Ramos (cell line): ENCODE data around the gene IFI16.

ENCODE experiments used
- in situ Hi-C: fragments of 300-500 bp; cut with MboI; formaldehyde crosslinking; loops from one replicate; pipeline ENCODE4 v1.14.3; 2022; ENCODE audit warnings: low sequenced_read_pairs; ENCODE audit not compliant: unreplicated experiment

Gene IFI16

DNA sequence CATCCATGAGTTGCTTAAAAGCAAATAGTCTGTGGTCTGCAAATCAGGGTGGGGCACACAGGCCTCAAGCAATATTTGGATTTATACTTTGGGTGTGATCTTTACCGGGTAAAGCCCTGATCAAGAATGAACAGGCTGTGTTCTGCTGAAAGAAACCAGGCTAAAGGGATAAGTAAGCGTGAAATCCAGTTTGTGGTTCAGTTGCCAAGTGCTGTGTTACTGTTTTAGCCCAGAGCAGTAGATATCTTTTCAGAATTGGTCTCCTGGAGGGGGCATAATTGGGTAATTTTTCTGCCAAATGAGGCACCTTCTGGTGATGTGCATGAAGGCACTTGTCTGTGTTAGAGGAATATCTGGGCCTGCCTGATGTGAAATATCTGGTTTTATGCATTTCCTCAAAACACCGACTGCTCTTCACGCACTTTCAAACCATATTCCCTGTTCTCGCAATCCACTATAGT lies 45.5 kb downstream of the IFI16 start:
- in situ Hi-C loops: loop anchor here (25.0 kb wide), 1 partner anchor 868 kb away; the partner anchor contains the start of gene CD1D

DNA sequence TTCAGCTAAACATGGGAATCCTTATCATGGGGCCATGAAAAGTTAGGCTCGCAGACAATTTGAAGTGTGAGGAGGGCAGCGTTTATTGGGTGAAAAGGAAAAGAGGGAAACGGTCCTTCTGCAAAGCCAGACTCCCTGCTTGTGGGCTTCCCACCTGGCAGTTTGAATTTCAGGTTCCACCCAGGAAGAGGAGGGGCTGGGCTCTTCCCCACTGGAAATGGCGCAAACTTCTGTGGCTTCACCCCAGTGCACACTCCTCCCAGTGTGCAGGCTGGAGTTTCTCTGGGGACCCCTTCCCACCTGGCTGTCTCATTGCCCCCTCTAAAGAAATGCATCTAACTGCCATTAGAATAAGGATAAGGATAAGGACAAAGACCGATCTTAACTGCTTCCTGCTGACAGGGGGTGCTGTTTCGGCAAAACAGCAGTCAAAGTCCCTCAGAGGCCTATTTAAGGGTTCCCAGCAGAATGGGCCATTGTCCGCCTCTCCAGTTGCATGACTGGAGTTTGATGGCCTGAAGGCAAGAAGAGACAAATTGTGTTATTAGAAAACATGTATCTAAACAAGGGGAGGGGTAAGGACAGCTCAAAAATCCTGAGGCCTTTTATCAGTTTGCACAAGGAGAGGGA lies 46.5 kb downstream of the IFI16 start:
- in situ Hi-C loops: loop anchor here (25.0 kb wide), 1 partner anchor 869 kb away; the partner anchor contains the start of gene CD1D

DNA sequence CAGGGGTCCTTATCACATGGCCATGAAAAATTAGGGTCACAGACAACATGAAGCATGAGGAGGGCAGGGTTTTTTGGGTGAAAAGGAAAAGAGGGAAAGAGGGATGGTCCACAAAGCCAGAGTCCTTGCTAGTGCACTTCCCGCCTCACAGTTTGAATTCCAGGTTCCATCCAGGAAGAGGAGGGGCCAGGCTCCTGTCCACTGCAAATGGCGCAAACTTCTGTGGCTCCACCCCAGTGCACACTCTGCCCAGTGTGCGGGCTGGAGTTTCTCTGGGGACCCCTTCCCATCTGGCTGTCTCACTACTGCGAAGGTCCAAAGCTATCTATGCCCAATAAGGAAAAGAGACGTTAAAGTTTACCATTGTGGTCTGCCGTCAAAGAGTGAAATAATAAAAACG lies 49.0 kb downstream of the IFI16 start:
- in situ Hi-C loops: loop anchor here (25.0 kb wide), 1 partner anchor 871 kb away; the partner anchor contains the start of gene CD1D

DNA sequence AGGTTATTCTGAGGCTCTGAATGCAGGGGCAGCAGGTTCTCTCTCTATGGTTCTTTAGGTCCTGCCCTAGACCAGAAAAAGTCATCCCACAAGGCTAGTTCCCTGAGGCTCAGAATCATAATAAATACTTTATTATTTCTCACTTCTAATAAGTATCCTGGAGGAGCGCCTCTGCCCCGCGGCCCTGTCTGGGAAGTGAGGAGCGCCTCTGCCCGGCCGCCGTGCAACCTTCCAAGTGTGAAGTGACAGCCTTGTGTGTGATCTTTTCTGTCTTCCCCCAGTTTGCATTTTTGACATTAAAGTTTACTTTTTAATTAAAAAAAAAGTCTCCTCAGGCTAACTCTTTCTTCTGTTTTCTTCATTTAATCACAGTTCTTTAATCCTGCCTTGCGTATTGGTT lies 55.4 kb downstream of the IFI16 start:
- in situ Hi-C loops: loop anchor here (25.0 kb wide), 1 partner anchor 878 kb away; the partner anchor contains the start of gene CD1D

DNA sequence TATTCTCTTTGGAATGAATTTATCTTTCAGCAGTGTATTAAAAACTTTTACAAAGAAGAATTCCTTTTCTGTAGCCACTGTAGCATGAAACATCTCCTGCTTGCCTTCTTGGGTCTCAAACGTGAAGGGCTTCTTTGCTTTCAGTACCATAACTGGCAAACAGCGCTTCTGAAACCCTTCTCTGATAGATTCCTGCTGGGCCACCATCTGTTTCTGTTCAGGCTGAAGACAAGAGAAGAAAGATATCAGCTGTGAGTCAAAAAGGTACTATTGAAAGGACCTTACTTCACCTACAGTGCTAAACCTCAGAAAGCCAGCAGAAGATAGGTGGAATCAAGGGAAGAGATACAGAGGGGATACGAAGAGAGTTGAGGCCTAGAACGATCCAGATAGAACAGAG lies 56.4 kb downstream of the IFI16 start:
- in situ Hi-C loops: loop anchor here (25.0 kb wide), 1 partner anchor 879 kb away; the partner anchor contains the start of gene CD1D

DNA sequence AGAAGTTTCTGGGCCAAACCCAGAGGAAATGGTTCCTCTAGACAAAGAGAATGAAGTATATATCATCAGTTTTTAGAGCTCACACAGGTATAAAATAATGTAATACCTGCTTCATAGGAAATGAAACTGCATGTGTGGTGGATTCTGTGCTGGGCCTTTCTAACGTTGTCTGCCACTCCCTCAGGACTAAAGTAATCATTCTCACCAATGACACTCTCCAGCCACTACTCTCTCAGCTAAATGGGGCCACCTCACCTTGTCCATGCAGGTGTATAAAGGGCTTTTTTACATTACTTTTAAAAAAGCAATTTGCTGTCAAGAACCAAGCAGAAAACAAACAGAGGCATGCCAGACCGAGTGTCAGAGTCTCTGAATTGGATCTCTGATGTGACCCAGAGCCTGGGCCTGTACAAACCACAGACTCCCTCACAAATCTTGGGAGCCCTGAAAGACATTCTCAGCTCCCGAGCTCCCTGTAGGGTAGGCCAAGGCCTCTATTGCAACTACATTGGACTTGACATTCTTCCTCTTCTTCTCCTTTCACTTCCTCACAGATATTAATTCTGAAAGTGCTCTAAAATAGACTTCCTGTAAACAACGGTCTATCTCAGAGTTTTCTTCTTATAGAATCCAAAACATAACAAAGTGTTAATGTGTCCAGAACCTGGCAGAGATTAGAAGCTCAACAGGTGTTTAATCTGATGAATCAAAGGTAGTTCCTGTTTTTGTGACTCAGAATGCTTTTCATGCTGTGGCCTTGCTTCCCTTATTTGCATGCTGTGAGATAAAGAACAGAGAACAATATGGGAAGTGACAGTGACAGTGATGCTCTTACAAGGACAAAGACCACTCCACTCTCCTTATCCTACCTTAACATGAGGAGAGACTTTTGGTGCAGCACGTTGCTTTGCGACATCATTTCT lies 58.3 kb downstream of the IFI16 start:
- in situ Hi-C loops: loop anchor here (25.0 kb wide), 1 partner anchor 881 kb away; the partner anchor contains the start of gene CD1D

DNA sequence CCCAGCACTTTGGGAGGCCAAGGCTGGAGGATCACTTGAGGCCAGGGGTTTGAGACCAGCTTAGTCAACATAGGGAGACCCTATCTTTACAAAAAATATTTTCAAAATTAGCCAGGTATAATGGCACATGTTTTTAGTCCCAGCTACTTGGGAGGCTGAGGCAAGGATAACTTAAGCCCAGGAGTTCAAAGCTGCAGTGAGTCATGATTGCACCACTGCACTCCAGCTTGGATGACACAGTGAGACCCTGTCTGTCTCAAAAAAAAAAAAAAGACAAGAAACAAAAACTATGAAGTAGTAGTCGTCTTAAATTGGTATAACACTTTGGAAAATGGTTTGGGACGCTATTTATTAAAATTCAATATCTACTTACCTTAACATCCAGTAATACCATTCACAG lies 59.2 kb downstream of the IFI16 start:
- in situ Hi-C loops: loop anchor here (25.0 kb wide), 1 partner anchor 882 kb away; the partner anchor contains the start of gene CD1D

DNA sequence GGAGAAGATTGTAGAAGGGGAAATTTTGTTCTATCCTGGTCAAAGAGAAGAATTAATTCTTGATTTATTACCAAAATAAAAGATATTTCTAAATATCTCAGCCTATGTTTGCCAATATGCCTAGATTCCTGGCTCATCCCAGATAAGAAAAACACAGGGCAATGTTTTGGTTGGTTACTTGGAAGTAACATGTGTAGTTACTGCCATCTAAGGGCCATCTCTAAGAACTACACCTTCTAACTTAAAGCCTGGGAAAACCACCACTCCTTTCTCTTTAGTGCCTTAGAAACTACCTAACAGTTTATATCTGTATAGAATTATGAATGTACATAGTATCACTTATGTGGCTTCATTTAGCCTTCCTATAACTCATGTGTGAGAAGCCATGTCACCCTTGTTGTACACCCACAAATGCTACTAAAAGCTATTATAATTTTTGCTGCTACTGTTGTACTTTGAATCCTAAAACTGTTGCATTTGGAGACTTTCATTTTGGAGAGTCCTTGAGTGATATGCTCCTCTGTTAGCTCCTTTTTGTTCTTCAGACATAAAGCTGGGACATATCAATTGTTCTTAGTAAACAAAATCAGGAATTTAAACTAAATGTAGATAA lies 62.4 kb downstream of the IFI16 start:
- in situ Hi-C loops: loop anchor here (10.0 to 25.0 kb wide), 2 partner anchors 567 to 885 kb away; partner anchors contain the start of gene CD1D

DNA sequence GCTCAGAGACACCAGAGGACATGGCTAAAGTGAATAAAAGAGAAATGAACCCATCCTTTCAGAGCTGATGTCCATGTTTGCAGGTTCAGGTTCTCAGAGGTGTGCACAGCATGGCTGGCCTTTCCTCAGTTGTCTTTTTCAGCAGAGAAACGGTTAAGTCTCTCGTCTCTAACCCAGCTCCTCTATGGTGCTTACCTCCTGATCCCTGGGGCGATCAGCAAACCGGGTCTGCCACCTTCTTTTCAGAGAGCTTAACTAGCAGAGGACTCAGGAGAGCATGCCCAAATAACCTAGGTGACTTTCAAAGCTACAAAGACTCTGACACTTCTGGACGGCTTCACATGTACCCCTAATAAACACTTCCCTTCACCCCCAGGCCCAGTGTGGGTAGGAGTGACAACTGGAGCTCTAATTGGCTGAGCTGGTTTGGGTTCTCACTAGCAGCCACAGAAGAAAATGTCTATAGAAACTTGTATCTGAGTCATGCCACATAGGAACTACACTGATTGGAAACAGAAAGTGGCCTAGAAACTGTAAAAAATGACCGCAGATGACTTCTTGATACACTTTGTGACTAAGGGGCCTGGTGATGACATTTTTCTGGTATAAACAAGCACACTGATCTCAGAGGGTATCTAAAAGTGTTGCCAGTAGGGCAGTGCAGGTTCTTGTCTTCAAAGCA lies 66.9 kb downstream of the IFI16 start, which contains the start of gene AIM2:
AIM2 (minus strand) TSS at position 329 of the 682 bp plus-strand sequence. CDS start 3,267 bp downstream, outside the sequence.
- in situ Hi-C loops: loop anchor here (10.0 kb wide), 1 partner anchor 572 kb away; no protein-coding TSS in a partner anchor

DNA sequence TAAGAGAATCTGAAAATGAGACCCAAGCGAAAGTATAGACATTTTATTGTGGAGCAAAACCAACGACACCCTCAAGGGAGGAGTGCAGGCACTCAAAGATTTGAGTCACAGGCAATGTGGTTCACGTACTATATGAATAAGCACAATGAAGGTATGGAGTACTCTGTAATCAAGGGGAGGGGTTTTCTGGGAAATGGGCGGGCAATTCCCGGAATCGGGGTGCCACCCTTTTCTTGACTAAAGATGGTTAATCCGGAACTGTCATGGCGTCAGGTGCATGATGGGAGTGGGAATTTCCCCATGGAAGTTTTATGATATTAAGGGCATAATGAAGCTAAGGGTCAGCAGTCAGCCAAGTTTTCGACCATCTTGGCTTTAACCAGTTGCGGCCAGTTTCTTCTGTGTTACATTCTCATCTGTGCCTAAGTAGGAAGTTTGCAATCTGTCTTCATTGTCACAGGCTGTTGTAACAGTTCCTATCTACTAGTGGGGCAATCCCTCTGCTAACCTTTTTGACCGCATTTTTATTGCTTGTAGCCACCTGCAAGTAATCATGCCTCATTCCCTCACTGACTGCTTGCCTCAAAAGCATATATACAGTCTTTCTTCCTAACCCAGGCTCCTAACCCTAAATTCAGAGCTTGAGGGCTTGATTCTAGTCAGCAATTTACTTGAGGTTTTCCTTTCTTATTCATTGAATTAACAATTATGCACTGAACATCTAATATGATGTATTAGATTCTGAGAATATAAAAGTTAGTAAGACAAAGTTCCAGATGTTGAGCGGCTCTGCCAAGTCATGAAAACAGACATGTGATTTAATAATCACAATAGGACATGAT lies 67.6 kb downstream of the IFI16 start:
- in situ Hi-C loops: loop anchor here (10.0 kb wide), 1 partner anchor 573 kb away; no protein-coding TSS in a partner anchor

DNA sequence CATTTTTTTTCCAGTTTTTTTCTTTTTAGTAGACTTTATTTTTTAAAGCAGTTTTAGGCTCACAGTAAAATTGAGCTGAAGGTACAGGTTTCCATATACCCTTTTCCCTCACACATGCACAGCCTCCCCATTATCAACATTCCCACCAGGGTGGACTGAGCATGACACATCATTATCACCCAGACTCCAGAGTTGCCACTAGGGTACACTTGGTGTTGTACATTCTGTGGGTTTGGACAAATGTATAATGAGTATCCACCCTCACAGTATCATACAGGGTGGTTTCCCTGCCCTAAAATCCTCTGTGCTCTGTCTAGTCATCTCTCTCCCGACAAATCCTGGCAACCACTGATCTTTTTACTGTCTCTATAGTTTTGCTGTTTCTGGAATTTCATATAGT lies 69.8 kb downstream of the IFI16 start:
- in situ Hi-C loops: loop anchor here (10.0 kb wide), 1 partner anchor 575 kb away; no protein-coding TSS in a partner anchor

DNA sequence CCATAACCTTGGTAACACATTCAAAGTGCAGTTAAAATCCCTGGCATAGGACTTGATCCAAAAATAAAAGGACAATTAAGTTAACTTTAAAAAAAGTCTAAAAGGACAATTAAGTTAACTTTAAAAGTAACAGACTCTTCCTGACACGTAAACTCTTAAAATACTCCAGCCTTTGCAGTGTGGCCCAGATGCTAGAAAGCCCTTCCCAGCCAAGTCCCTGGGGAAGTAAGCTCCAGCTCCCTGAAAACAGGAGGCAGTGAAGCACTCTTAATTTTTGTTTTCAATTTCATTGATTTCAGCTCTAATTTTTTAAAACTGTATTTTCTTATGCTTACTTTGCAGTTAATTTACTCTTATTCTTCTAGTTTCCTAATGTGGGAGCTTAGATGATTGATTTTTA lies 71.9 kb downstream of the IFI16 start:
- in situ Hi-C loops: no loop called here

DNA sequence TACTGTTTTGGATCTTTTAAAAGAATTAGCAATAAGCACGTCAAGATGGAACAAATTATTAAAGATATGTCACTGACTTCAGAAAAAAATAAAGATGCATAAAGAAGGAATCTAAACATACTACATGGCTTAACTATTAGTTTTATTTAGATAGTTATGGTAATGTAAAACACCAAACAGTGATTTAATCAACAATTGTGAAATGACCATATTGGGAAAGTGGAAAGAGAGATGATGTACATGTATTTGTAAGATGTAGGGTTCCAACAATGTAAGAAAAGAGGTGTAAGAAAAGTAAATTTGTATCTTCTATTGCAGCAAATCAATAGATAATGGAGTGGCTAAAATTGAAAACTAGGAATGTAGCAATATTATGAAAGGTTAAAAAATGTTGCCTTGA lies 73.3 kb downstream of the IFI16 start:
- in situ Hi-C loops: no loop called here

DNA sequence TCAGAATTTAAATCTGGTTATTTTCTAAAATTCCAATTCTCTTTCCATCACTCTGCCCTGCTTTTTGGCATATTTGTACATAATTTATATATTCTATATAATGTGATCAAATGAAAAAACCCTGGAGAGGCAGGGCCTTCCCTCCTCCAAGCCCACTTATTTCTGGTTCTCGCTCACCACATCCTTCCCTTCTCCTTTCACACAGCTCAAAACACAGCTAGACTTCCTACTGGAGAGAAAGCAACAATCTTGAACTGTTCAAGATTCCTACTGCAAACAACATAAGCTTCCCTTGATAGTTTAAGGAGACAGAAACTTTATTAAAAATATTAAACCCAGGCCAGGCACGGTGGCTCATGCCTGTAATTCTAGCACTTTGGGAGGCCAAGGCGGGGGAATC lies 74.4 kb downstream of the IFI16 start:
- in situ Hi-C loops: no loop called here

DNA sequence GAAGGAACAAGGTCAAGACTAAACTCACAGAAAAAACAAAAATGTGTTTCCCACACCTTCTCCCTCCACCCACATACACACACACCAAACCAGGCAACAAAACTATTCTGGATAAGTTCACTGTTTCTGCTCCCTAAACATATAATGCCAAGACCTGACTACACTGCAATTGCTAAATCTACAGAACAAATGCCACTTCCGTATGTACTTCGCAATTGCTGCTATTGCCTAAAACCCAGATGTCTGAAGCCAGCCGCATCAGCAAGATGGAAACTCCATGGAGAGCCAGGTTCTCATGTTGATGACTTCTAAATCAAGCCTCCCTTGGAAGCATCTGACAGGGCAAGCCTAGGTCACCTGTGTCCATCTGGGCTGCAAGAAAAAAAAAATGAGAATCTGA lies 75.2 kb downstream of the IFI16 start:
- in situ Hi-C loops: no loop called here

DNA sequence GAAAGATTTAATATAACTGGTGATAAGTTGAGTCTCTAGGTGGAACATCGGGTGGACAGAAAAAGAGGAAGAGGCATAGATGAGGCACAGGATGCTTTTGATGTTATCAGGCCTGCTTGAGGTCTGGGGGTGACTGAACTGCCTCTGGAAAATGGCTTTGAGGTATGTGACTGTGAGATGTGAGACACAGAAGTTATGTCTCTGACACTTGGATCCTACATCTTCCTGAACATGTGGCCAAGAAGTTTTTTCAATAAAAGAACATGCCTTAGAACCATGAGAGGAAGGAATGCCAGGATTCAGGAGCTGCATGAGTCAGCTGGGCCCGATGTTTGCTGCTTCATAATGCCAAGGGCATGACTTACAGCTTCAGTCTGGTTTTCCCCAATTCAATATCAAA lies 78.3 kb downstream of the IFI16 start:
- in situ Hi-C loops: no loop called here

DNA sequence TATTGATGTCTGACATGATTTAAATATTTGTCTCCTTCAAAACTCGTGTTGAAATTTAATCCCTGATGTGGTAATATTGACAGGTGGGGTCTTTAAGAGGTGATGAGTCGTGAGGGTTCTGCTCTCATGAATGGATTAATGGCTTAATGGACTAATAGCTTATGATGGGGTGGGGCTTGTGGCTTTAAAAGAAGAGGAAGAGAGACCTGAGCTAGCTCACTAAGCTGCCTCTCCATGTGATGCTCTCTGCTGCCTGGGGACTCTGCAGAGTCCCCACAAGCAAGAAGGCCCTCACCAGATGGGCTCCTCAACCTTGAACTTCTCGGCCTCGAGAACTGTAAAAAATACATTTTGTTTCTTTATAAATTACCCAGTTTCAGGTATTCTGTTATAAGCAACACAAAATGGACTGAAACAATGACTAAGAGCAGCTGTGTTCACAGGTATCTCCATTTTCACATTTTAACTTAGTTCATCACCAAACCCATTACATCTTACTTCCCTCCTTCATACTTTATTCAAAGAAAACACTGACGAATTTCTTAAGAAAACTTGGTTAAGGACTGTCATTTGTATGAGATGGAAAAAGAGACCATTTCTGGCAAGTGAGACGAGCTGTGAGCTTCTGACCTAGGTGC lies 79.0 kb downstream of the IFI16 start:
- in situ Hi-C loops: no loop called here

DNA sequence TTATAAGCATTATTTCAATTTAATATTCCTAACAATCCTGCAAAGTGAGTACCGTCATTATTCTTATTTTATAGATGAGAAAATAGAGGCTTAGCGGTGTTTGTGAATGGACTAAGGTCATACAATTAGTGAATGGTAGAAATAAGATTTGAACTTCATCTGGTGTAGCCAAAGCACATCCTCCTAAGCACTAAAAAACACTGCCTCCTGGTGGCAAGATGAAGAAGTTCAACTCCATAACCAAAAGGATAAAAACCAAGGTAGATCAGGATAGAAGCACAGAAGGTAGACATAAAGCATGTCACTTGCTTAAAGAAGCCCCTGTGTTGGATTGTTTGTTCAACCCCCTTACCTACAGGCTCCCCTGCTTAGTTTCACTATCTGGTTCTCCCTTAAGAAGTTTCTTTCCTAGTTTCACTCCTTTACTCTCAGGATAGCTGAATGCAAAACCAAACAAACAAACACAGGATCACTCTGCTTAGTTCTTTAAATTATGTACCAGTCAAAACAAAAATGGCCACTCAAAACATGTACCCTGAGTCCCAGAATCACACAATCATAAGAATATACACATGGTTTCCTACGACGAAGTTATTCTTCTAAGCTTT lies 79.6 kb downstream of the IFI16 start:
- in situ Hi-C loops: no loop called here
